ENCODE results near the gene QPRT.
"Not testable (repeated sequence)": the region's sequence is repeated elsewhere in the genome, so short reads cannot be mapped to it uniquely, and the experiment has no call there.

The QPRT gene

DNA sequence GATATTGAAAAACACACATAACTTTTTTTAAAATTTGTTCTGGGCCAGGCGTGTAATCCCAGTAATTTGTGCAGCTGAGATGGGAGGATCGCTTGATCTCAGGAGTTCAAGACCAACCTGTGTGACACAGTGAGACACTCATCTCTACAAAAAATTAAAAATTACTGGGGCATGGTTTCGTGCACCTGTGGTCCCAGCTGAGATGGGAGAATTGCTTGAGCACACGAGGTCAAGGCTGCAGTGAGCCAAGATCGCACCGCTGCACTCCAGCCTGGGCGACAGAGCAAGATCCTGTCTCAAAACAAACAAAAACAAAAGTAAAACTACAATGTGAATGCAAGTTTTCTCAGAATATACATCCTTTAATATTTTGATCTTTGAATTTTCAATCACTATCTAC, 51.7 kb downstream of the QPRT start:
- TF ChIP-seq, protein P1, sequence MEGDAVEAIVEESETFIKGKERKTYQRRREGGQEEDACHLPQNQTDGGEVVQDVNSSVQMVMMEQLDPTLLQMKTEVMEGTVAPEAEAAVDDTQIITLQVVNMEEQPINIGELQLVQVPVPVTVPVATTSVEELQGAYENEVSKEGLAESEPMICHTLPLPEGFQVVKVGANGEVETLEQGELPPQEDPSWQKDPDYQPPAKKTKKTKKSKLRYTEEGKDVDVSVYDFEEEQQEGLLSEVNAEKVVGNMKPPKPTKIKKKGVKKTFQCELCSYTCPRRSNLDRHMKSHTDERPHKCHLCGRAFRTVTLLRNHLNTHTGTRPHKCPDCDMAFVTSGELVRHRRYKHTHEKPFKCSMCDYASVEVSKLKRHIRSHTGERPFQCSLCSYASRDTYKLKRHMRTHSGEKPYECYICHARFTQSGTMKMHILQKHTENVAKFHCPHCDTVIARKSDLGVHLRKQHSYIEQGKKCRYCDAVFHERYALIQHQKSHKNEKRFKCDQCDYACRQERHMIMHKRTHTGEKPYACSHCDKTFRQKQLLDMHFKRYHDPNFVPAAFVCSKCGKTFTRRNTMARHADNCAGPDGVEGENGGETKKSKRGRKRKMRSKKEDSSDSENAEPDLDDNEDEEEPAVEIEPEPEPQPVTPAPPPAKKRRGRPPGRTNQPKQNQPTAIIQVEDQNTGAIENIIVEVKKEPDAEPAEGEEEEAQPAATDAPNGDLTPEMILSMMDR (IDR thresholded peaks at IDR 0.05; ENCODE audit: borderline replicate concordance, insufficient read depth, low read depth, low read length): no peak
- no peak overlapping the region for H3K4me3 ChIP-seq (ENCODE audit: low read depth, low read length)

DNA sequence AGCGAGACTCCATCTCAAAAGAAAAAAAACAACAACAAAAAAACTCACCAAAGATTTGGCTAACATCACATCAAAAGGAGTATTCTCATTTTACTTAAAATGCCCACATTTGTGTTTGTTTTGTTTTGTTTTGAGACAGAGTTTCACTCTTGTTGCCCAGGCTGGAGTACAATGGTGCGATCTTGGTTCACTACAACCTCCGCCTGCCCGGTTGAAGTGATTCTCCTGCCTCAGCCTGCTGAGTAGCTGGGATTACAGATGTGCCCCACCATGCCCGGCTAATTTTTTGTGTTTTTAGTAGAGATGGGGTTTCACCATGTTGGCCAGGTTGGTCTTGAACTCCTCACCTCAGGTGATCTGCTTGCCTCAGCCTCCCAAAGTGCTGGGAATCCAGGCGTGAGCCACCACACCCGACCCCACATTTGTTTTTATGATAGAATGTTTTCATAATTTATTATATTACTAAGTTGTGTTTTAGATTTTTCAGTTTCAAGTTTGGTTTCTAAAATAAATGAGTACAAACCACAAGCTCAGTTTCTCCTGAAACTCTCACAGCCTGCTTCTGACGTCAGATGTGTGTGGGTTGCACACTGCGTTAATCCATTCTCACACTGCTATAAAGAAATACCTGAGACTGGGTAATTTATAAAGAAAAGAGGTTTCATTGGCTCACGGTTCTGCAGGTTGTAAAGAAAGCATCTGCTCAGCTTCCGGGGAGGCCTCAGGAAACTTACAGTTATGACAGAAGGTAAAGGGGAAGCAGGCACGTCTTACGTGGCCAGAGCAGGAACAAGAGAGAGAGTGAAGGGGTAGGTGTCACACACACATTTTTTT, 53.0 kb downstream of the QPRT start:
- H3K4me3 ChIP-seq (ENCODE audit: low read depth, low read length): not testable (repeated sequence)

DNA sequence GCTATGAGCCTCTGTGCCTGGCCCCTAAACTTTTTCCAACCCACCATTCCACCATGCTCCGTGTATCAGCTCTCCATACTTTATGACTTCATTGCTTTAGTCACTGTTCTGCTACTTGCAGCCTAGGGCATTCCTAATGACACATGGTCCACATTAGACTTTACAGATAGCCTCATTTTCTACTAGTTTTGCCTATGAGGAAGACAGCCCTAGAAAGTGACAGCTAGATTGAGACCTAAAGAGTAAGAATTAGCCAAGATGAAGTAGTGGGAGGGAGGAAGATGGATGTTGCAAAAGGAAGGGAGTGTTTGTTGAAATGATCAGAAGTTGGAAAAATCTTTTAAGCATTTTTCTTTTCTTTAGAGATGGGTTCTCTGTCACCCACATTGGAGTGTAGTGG, 55.8 kb downstream of the QPRT start:
- no peak overlapping the region for H3K4me3 ChIP-seq (ENCODE audit: low read depth, low read length)
- TF ChIP-seq, protein P1 (IDR thresholded peaks at IDR 0.05; ENCODE audit: borderline replicate concordance, insufficient read depth, low read depth, low read length): no peak

DNA sequence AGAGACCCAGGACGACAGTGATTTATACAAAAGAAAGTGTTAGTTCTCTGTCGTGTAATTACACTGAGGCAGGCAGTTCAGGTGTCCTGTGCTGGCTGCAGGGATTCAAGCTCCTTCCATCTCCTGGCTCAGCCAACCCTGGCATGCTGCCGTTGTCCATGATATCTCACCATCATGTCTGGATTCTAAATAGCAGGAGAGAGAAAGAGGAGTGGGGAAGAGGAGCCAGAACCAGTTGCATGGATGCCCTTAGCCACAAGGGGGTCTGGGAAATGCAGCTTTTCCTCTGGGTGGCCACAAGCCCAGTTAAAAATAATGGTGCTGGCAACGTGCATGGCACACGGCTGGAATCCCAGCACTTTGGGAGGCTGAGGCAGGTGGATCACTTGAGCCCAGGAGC, 57.1 kb downstream of the QPRT start:
- TF ChIP-seq, protein P1 (IDR thresholded peaks at IDR 0.05; ENCODE audit: borderline replicate concordance, insufficient read depth, low read depth, low read length): peak; percentile 13; the same call in 1 of the 2 replicates
- H3K4me3 ChIP-seq (ENCODE audit: low read depth, low read length): no peak overlapping the region

DNA sequence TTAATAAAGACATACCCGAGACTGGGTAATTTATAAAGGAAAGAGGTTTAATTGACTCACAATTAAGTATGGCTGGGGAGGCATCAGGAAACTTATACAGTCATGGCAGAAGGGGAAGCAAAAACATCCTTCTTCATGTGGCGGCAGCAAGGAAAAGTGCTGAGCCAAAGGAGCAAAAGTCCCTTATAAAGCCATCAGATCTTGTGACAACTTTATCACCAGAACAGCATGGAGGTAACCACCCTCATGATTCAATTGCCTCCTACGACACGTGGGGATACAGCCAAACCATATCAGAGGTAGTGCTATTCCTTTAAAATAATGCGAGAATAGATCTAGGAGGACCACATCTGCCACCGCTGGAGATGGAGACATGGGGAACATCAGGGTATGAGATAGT, 57.8 kb downstream of the QPRT start:
- no peak overlapping the region for H3K4me3 ChIP-seq (ENCODE audit: low read depth, low read length)
- TF ChIP-seq, protein P1 (IDR thresholded peaks at IDR 0.05; ENCODE audit: borderline replicate concordance, insufficient read depth, low read depth, low read length): no peak

DNA sequence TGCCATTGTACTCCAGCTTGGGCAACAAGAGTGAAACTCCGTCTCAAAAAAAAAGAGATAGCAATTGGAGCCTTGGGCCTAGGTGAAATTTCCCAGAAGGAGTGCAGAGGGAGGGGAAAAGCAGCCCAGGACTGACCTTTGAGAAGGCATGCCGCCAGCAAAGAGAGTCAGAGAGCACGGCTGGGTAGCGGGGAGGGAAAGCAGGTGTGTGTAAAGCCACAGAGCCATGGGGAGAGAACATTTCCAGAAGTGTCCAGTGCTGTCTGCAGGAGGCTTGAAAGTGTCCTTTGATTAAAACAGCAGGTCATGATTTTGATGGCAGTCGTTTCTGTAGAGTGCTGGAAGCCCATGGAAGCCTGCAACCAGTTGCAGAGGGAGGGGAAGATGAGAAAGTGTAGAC, 58.7 kb downstream of the QPRT start:
- H3K4me3 ChIP-seq (ENCODE audit: low read depth, low read length): no peak overlapping the region
- TF ChIP-seq, protein P1 (IDR thresholded peaks at IDR 0.05; ENCODE audit: borderline replicate concordance, insufficient read depth, low read depth, low read length): no peak

DNA sequence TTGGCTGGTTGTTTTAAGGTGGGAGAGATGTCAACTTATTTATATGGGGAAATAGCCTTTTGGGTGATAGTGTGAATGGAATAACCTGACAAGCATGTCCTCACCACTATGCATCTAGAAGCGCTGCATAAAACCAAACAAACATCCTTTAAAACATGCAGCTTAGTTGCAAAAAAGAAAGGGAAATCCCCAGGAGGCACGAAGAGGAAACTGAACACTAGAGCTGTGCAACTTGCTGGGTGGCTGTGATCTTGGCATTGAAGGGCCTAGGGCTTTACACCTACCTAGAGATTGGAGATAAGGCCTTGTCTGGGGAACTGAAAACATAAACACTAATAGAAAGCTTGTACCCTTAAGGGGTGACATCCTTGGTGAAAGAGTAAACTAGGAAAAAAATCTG, 59.5 kb downstream of the QPRT start:
- TF ChIP-seq, protein P1 (IDR thresholded peaks at IDR 0.05; ENCODE audit: borderline replicate concordance, insufficient read depth, low read depth, low read length): no peak
- H3K4me3 ChIP-seq (ENCODE audit: low read depth, low read length): no peak overlapping the region

DNA sequence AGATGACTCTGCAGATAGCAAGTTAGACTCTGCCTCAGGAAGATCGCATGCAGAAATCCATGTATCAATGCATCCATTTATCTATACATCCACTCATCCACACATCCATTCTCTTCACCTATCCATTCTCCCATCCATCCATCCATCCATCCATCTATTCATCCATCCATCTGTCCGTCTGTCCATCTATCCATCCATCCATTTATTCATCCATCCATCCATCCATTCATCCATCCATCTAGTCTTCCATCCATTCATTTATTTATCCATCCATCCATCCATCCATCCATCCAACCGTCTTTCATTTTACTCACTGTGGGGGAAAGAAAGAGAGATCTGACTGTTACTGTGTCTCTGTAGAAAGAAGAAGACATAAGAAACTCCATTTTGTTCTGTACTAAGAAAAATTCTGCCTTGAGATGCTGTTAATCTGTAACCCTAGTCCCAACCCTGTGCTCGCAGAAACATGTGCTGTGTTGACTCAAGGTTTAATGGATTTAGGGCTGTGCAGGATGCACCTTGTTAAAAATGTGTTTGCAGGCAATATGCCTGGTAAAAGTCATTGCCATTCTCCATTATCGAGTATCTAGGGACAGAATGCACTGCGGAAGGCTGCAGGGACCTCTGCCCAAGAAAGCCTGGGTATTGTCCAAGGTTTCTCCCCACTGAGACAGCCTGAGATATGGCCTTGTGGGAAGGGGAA, 61.1 kb downstream of the QPRT start:
- H3K4me3 ChIP-seq (ENCODE audit: low read depth, low read length): not testable (repeated sequence)

DNA sequence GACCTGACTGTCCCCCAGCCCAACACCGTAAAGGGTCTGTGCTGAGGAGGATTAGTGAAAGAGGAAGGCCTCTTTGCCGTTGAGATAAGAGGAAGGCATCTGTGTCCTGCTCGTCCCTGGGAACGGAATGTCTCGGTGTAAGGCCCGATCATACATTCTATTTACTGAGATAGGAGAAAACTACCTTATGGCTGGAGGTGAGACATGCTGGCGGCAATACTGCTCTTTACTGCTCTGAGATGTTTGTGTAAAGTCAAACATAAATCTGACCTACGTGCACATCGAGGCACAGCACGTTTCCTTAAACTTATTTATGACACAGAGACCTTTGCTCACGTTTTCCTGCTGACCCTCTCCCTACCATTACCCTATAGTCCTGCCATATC, 61.6 kb downstream of the QPRT start:
- not testable (repeated sequence) for H3K4me3 ChIP-seq (ENCODE audit: low read depth, low read length)
